PC-9 (cell line): ENCODE measurements around the gene DAGLB. TPM values are rescaled to one million over a fixed set of nuclear protein-coding genes. Genes with fewer than 3 reads are reported as not detected.
A peak's percentile ranks its signal among the peaks of the same experiment; 100 is the strongest.

Experiments used
- BruUV-seq: library from RNA; stranded (reverse); fragments of 400-500 nt; replicated peaks from 2 replicates; lab custom pipeline; 2021; lab: Mats Ljungman, UMichigan
- CTCF ChIA-PET: fragments of 300-600 bp; sonication (Branson Sonifier 250); formaldehyde crosslinking; loops from one replicate; lab custom pipeline; 2022; ENCODE audit warnings: antibody characterized with exemption; lab: Charles Lee
- POLR2A ChIA-PET: fragments of 300-600 bp; sonication (Branson Sonifier 250); formaldehyde crosslinking; loops from one replicate; lab custom pipeline; 2022; ENCODE audit warnings: antibody characterized with exemption; ENCODE audit not compliant: unreplicated experiment; lab: Charles Lee
- DNase-seq, 2 experiments: peaks; one replicate each; pipeline versions ENCODE4 v3.0.0 to v3.0.0-alpha.2; 2015 to 2022; ENCODE audit warnings: mixed read lengths in 1 of 2
- H2AFZ ChIP-seq: fragments of 200-600 bp; sonication (generic); 2 replicates; pipeline ENCODE4 v1.8.1; 2017; ENCODE audit warnings: antibody characterized with exemption
- H3F3A ChIP-seq: fragments of 200-600 bp; sonication (generic); 2 replicates; pipeline ENCODE4 v1.8.1; 2017; ENCODE audit warnings: antibody characterized with exemption, mild to moderate bottlenecking, low read depth; ENCODE audit not compliant: insufficient read depth
- H3K27ac ChIP-seq: fragments of 200-600 bp; sonication (generic); 2 replicates; pipeline ENCODE4 v1.6.1; 2016; ENCODE audit warnings: mixed run types
- H3K27me3 ChIP-seq: fragments of 200-600 bp; sonication (generic); 2 replicates; pipeline ENCODE4 v1.6.1; 2016; ENCODE audit warnings: low read depth, mixed run types; ENCODE audit not compliant: insufficient read depth
- H3K36me3 ChIP-seq: fragments of 200-600 bp; sonication (generic); 2 replicates; pipeline ENCODE4 v1.6.1; 2016; ENCODE audit warnings: low read depth, mixed run types
- H3K4me1 ChIP-seq: fragments of 200-600 bp; sonication (generic); replicated peaks from 2 replicates; pipeline ENCODE4 v1.6.1; 2016; ENCODE audit warnings: mixed run types; ENCODE audit not compliant: insufficient read depth
- H3K4me2 ChIP-seq: fragments of 200-600 bp; sonication (generic); 2 replicates; pipeline ENCODE4 v1.6.1; 2017; ENCODE audit warnings: mixed run types
- H3K4me3 ChIP-seq: fragments of 200-600 bp; sonication (generic); 2 replicates; pipeline ENCODE4 v1.6.1; 2016; ENCODE audit warnings: mixed run types
- H3K79me2 ChIP-seq: fragments of 200-600 bp; sonication (generic); 2 replicates; pipeline ENCODE4 v1.6.1; 2017; ENCODE audit warnings: low read depth, mixed run types
- H3K9me2 ChIP-seq: fragments of 200-600 bp; sonication (generic); 2 replicates; pipeline ENCODE4 v1.8.1; 2017; ENCODE audit warnings: mild to moderate bottlenecking; ENCODE audit not compliant: insufficient read depth
- H3K9me3 ChIP-seq: fragments of 200-600 bp; sonication (generic); 2 replicates; pipeline ENCODE4 v1.8.1; 2016; ENCODE audit warnings: low read depth; ENCODE audit not compliant: insufficient read depth
- H4K20me1 ChIP-seq: fragments of 200-600 bp; sonication (generic); 2 replicates; pipeline ENCODE4 v1.8.1; 2017; ENCODE audit not compliant: insufficient read depth
- EZH2 ChIP-seq: fragments of 200-600 bp; sonication (generic); IDR thresholded peaks from 2 replicates; pipeline ENCODE4 v1.8.0; 2017; ENCODE audit warnings: antibody characterized with exemption, low read depth
- intact Hi-C: fragments of 100-400 bp; cut with micrococcal nuclease; formaldehyde crosslinking; loops from one replicate; pipeline ENCODE4 v1.10.0; 2022; ENCODE audit not compliant: unreplicated experiment
- total RNA-seq: library from RNA; stranded (reverse); gene quantifications from 2 replicates; pipeline ENCODE4 v1.2.3, GENCODE V29; 2021
- TF ChIP-seq, protein P1 (sequence below): fragments of 200-600 bp; sonication (generic); conservative IDR thresholded peaks from 2 replicates; pipeline ENCODE4 v1.6.1; 2017; ENCODE audit warnings: mixed run types, antibody characterized with exemption, mild to moderate bottlenecking, moderate library complexity

The DAGLB gene
- total RNA-seq, 1 experiment from 2014 or later, result 46.7 TPM

DNA sequence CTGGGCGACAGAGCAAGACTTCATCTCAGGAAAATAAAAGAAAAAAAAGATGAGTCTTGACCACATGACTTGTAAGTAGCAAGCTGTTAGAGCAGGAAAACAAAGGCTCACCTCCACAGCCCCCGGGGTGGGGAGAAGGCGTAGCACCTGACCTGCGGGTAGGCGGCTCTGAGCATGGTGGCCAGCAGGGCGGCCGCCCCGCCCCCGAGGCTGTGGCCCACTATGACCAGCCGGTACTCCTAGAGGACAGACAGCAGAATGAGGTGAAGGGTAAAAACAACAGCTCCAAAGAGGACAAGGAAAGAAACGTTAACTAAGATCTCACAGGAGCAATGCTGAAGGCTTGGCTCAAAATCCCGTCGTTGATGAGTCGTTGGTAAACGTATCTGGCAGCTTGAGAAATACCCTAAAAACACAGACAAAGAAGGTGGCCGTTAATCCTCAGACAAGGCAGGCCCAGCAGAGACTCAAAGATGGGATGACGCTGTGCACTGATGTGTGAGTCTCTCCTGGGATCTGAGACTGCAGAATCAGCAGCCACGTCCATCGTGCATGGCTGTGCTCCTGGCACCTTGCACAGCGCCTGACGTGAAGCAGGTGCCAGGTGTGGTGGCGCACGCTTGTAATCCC is 31.1 kb downstream of the DAGLB start:
- H3K36me3 ChIP-seq, result peaks cover 26% of the 10 kb centered on the region
- intact Hi-C loops, result no loop called here
- H3K27me3 ChIP-seq, result no peaks in the 10 kb centered on the region
- CTCF ChIA-PET, result no interaction called here
- no peak for TF ChIP-seq EZH2
- TF ChIP-seq, protein P1, sequence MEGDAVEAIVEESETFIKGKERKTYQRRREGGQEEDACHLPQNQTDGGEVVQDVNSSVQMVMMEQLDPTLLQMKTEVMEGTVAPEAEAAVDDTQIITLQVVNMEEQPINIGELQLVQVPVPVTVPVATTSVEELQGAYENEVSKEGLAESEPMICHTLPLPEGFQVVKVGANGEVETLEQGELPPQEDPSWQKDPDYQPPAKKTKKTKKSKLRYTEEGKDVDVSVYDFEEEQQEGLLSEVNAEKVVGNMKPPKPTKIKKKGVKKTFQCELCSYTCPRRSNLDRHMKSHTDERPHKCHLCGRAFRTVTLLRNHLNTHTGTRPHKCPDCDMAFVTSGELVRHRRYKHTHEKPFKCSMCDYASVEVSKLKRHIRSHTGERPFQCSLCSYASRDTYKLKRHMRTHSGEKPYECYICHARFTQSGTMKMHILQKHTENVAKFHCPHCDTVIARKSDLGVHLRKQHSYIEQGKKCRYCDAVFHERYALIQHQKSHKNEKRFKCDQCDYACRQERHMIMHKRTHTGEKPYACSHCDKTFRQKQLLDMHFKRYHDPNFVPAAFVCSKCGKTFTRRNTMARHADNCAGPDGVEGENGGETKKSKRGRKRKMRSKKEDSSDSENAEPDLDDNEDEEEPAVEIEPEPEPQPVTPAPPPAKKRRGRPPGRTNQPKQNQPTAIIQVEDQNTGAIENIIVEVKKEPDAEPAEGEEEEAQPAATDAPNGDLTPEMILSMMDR, result no peak
- H3K27ac ChIP-seq, result peak overlapping the region; percentile 24; the same call in 1 of the 2 replicates
- H3K4me3 ChIP-seq, result no peak overlapping the region
- H3K79me2 ChIP-seq, result 0 out of 2 replicates have a peak, but pooled peaks cover 2% of the 10 kb centered on the region
- POLR2A ChIA-PET, result interaction anchor here (0.7 kb wide), 1 partner anchor 20 kb away, joined by 3 read pairs; no protein-coding TSS in a partner anchor
- H3K4me1 ChIP-seq, result 0 out of 2 replicates have a peak, but pooled peaks cover 3% of the 10 kb centered on the region
- DNase-seq, result no peak
- no peak overlapping the region for H2AFZ ChIP-seq
- H3K4me2 ChIP-seq, result no peak overlapping the region
- H3K9me2 ChIP-seq, result no peaks in the 10 kb centered on the region
- H3K9me3 ChIP-seq, result no peaks in the 10 kb centered on the region
- peaks cover 62% of the 10 kb centered on the region; the same call in 1 of the 2 replicates for H3F3A ChIP-seq
- H4K20me1 ChIP-seq, result no peaks in the 10 kb centered on the region
- BruUV-seq, result no TSS peak

DNA sequence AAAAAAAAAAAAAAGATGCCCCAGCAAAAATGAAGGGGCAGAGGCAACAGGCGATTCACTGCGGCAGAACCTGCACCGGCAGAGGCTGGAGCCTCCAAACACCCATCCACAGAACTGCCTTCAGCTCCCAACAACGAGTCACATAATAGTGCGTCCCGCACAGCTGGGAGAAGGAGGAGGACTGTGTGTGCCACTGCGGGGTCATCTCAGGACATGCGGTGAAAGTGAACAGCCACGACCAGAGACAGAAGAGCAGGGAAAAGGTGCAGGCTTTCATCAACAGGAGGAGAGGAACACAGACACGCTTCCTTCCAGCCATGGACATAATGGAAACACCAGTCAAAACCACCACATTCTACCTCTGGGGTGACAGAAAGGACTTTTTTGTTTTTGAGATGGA is 34.1 kb downstream of the DAGLB start:
- Histone ChIP-seq H3F3A (peaks cover 59% of the 10 kb centered on the region; the same call in 1 of the 2 replicates), H3K9me3 (no peaks in the 10 kb centered on the region), H2AFZ (no peak overlapping the region), H3K9me2 (no peaks in the 10 kb centered on the region), H3K79me2 (no peaks in the 10 kb centered on the region), H3K27ac (no peak overlapping the region), H3K4me3 (no peak overlapping the region), H3K4me2 (no peak overlapping the region), H4K20me1 (no peaks in the 10 kb centered on the region), H3K36me3 (peaks cover 31% of the 10 kb centered on the region; the same call in 1 of the 2 replicates), H3K4me1 (0 out of 2 replicates have a peak, but pooled peaks cover 3% of the 10 kb centered on the region), H3K27me3 (no peaks in the 10 kb centered on the region)
- POLR2A ChIA-PET, result no interaction called here
- no peak for TF ChIP-seq EZH2
- TF ChIP-seq, protein P1, result no peak
- no peak for DNase-seq
- CTCF ChIA-PET, result no interaction called here
- BruUV-seq, result no TSS peak
- intact Hi-C loops, result no loop called here

DNA sequence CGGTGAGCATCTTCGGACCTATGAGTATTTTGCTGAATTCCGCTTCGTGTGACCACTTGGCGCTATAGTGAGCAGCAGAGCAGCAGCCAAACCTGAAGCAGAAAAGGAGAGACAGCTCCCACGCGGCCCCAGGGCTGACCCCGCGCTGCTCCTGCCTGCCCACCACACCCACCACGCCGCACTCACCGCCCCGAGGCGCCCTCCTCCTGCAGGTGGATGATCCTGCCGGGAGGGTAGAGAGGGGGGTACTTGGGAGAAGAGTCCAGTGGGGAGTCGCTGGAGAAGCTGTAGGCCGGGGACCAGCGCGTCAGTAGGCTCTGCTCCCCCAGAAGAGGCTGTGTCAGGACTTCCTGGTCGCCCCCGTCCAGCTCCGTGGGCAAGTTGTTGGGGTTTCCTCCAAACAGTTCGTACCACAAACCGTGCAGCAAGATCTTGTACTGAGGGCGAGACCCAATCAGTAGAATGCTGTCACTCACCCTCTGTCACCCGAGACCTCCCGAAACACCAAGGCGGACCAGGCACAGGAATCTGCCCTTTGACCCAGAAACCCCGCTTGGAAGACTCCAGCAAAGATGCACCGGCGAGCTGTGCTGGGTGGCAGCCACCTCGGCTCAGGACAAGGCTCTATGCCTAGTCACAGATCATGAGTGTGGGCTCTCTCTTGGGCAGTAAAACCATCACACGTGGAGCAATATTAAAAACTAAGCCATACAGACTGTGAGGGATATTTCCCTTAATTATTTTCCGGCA is 37.6 kb downstream of the DAGLB start:
- BruUV-seq, result no TSS peak
- CTCF ChIA-PET, result no interaction called here

More for the DNA sequence above, 37.6 kb downstream of the DAGLB start:
- POLR2A ChIA-PET, result no interaction called here
- Histone ChIP-seq H2AFZ (no peak overlapping the region), H3K36me3 (peaks cover 24% of the 10 kb centered on the region; the same call in 1 of the 2 replicates), H3K27ac (no peak overlapping the region), H3K9me3 (no peaks in the 10 kb centered on the region), H4K20me1 (no peaks in the 10 kb centered on the region; the same call in 1 of the 2 replicates), H3K4me3 (no peak overlapping the region), H3K27me3 (no peaks in the 10 kb centered on the region), H3K4me1 (no peaks in the 10 kb centered on the region), H3K79me2 (no peaks in the 10 kb centered on the region), H3F3A (peaks cover 52% of the 10 kb centered on the region), H3K4me2 (no peak overlapping the region), H3K9me2 (no peaks in the 10 kb centered on the region)
- intact Hi-C loops, result no loop called here
- TF ChIP-seq EZH2, result no peak
- TF ChIP-seq, protein P1, result no peak
- no peak for DNase-seq
